Suprapubic skin (tissue), 4 donors: Measurements from ENCODE around the gene GNRHR. TPM values are rescaled to one million over a fixed set of nuclear protein-coding genes. Genes with fewer than 3 reads are reported as not detected.

Experiments used
- DNase-seq, 2 donors: peaks; one replicate each; pipeline ENCODE4 v3.0.0-alpha.2; 2019; ENCODE audit warnings: low spot score in 2 of 2
- H3K27ac ChIP-seq: fragments of 200-600 bp; sonication (generic); one replicate; pipeline ENCODE4 v1.5.1; 2019
- H3K27me3 ChIP-seq: fragments of 200-600 bp; sonication (generic); one replicate; pipeline ENCODE4 v1.5.1; 2019
- H3K36me3 ChIP-seq: fragments of 200-600 bp; sonication (generic); one replicate; pipeline ENCODE4 v1.5.1; 2019
- H3K4me1 ChIP-seq: fragments of 200-600 bp; sonication (generic); one replicate; pipeline ENCODE4 v1.5.1; 2019
- H3K4me3 ChIP-seq: fragments of 200-600 bp; sonication (generic); one replicate; pipeline ENCODE4 v1.5.1; 2019; ENCODE audit warnings: mild to moderate bottlenecking
- H3K9me3 ChIP-seq: fragments of 200-600 bp; sonication (generic); one replicate; pipeline ENCODE4 v1.5.1; 2019
- CTCF ChIP-seq, 2 donors: fragments of 200-600 bp in 1 of 2; fragments of 450-650 bp in 1 of 2; sonication (generic) in 1 of 2; IDR thresholded peaks; one replicate each; pipeline ENCODE4 v1.5.1; 2016 to 2019; ENCODE audit warnings: antibody characterized with exemption in 2 of 2, mild to moderate bottlenecking in 1 of 2, moderate library complexity in 1 of 2
- EP300 ChIP-seq: sonication (generic); formaldehyde crosslinking; IDR thresholded peaks from one replicate; pipeline ENCODE4 v1.6.1; 2017; ENCODE audit warnings: antibody characterized with exemption
- POLR2A ChIP-seq, 2 donors: fragments of 450-650 bp; IDR thresholded peaks; one replicate each; pipeline ENCODE4 v1.6.1; 2017; ENCODE audit warnings: antibody characterized with exemption in 2 of 2, mild to moderate bottlenecking in 2 of 2, moderate library complexity in 2 of 2
- POLR2AphosphoS5 ChIP-seq, 3 donors: sonication (generic); formaldehyde crosslinking; IDR thresholded peaks; one replicate each; pipeline ENCODE4 v1.6.1; 2017; ENCODE audit warnings: antibody characterized with exemption in 3 of 3
- WGBS: methylation state at CpG from one replicate; pipeline ENCODE4 v1.1.5; 2018; 5-methylcytosine and 5-hydroxymethylcytosine counted together
- total RNA-seq, 4 donors: library from RNA; depleted of rRNA; stranded (reverse); fragments of >200 nt; gene quantifications; one replicate each; pipeline ENCODE4 v1.1.0, GENCODE V29; 2016

Gene GNRHR
- total RNA-seq, 4 donors from 2014 or later: not detected

DNA sequence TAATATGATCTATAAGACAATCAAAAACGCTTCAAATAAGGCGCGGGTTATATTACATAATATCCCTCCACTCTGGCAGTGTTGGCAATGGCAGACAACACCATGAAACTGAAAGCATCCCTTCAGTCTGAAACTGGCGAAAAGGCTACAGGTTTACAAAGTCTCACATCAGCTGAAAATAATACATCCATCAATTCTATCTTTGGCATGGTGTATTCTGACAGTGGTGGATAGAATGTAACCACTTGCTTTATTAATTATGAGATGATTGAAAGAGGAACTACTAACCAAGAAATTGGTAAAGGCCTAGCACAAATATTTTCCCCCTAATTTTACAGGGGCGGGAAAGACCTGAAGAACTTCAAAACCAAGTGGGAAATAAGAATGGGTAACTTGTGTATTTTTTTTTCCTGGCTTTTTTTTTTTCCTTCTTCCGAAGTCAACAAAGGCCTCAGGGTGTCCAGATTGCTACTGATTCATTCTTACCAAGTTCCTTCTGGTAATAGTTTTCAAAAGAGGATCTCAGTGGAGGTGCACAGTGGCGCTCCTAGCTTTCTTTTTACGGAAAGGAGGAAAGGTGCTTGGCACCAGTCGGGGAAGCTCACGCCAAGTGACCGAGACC is 54.0 kb downstream of the GNRHR start:
- Histone ChIP-seq H3K27me3 (no peaks in the 10 kb centered on the region), H3K9me3 (no peaks in the 10 kb centered on the region), H3K36me3 (no peaks in the 10 kb centered on the region), H3K27ac (peak overlapping the region; percentile 94), H3K4me3 (peak overlapping the region; percentile 97), H3K4me1 (peaks cover 40% of the 10 kb centered on the region)
- WGBS: 17% methylated on average over 11 of the region's 11 CpGs
- TF ChIP-seq POLR2AphosphoS5 (IDR thresholded peaks at IDR 0.05): no peak
- no peak for TF ChIP-seq CTCF (IDR thresholded peaks at IDR 0.05)
- TF ChIP-seq POLR2A (IDR thresholded peaks at IDR 0.05): no peak
- no peak for TF ChIP-seq EP300
- DNase-seq: no peak

DNA sequence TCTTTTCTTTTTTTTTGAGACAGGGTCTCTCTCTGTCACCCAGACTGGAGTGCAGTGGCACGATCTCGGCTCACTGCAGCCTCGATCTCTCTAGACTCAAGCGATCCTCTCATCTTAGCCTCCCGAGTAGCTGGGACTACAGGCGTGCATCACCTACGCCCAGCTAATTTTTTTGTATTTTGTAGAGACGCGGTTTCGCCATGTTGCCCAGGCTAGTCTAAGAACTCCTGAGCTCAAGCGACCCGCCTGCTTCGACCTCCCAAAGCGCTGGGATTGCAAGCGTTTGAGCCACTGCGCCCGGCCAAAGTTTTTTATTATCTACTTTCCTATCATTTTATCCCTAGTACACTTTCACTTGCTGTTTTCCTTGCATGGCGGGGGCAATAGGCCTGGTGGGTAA is 54.6 kb downstream of the GNRHR start:
- peaks cover 40% of the 10 kb centered on the region for H3K4me1 ChIP-seq
- 92% methylated on average over 18 of the region's 18 CpGs for WGBS
- H3K27ac ChIP-seq: no peak overlapping the region
- H3K36me3 ChIP-seq: no peaks in the 10 kb centered on the region
- DNase-seq: no peak
- no peaks in the 10 kb centered on the region for H3K9me3 ChIP-seq
- H3K4me3 ChIP-seq: peak overlapping the region; percentile 97
- TF ChIP-seq EP300: no peak
- H3K27me3 ChIP-seq: no peaks in the 10 kb centered on the region

DNA sequence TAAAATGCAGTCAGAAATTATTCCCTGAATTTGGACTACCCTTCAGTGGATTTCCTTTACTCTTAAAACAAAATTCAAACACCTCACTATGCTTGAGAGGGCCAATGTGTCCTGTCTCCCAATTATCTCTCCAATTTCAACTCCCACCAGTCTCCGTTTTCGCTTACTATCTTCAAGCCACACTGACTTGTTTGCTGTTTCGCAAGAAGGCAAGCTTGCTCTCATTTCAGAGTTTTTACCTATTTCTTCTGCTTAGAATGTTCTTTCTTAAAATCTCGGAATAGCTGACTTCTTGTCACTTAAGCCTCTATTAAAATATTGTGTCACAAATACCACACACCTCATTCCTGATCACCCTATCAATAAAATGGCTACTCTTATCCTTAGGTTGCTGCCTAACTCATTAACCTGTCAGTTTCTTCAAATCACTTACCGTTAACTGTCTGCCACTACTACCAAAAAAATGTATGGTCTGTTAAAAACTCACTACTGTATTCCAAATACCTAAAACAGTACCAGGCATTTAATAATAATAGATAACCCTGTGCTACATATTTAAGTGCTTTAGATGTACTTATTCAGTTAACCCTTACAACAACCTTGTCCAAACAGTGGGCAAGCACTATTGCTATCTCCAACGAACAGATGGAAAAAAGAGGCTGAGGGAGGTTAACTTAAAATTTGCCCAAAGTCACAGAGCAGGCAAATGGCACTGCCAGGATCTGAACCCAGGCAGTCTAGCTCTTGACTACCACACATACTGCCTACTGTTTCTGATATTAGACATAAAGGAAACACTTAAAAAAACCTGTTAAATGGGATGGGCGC is 56.1 kb downstream of the GNRHR start:
- Histone ChIP-seq H3K4me1 (peaks cover 40% of the 10 kb centered on the region), H3K4me3 (no peak overlapping the region), H3K27me3 (no peaks in the 10 kb centered on the region), H3K9me3 (no peaks in the 10 kb centered on the region), H3K36me3 (peaks cover 4% of the 10 kb centered on the region), H3K27ac (no peak overlapping the region)
- no peak for TF ChIP-seq EP300
- no peak for TF ChIP-seq POLR2AphosphoS5 (IDR thresholded peaks at IDR 0.05)
- no peak for TF ChIP-seq CTCF (IDR thresholded peaks at IDR 0.05)
- no peak for TF ChIP-seq POLR2A (IDR thresholded peaks at IDR 0.05)
- no peak for DNase-seq
- 80% methylated on average over 7 of the region's 7 CpGs for WGBS

DNA sequence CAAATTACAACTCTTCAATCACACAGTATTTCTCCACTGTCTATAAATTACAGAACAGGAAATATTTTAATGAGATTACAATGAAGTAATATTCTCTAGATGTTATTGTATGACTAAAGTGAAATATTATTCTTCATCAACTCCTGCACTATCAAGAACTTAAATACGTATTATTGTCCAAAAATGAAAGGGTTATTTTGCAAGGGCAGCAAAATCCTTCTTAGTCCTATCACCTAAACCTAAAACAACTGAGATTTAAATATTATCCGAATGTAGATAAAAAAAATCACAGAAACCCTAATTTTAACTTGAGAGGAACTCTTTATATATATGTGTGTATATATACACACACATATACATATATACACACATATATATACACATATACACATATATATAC is 58.1 kb downstream of the GNRHR start:
- no peak overlapping the region for H3K27ac ChIP-seq
- H3K27me3 ChIP-seq: no peaks in the 10 kb centered on the region
- peaks cover 22% of the 10 kb centered on the region for H3K36me3 ChIP-seq
- 94% methylated on average over 2 of the region's 2 CpGs for WGBS
- no peak overlapping the region for H3K4me3 ChIP-seq
- H3K4me1 ChIP-seq: peaks cover 27% of the 10 kb centered on the region
- H3K9me3 ChIP-seq: no peaks in the 10 kb centered on the region
- TF ChIP-seq POLR2AphosphoS5 (IDR thresholded peaks at IDR 0.05): no peak
- no peak for DNase-seq

DNA sequence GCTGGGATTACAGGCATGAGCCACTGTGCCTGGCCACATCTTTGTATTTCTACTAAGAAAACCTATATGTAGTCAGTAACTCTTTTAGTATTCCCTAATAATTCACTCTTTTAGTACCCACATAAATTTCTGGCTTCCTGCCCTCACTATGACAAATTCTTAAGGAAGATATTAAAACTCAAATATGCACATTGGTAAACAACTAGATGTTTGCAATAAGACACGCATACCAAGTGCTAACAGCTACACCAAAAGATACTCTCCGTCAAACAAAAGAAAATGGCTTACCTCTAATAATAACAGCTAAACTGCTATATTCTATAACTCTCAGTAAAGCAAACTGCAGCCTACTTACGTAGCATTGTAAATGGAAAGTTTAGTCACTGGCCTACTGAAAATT is 59.5 kb downstream of the GNRHR start:
- H3K4me1 ChIP-seq: peaks cover 18% of the 10 kb centered on the region
- H3K4me3 ChIP-seq: no peak overlapping the region
- no peak for DNase-seq
- H3K9me3 ChIP-seq: no peaks in the 10 kb centered on the region
- no peak overlapping the region for H3K27ac ChIP-seq
- 89% methylated on average over 3 of the region's 3 CpGs for WGBS
- H3K27me3 ChIP-seq: no peaks in the 10 kb centered on the region
- TF ChIP-seq POLR2A (IDR thresholded peaks at IDR 0.05): no peak
- no peak for TF ChIP-seq POLR2AphosphoS5 (IDR thresholded peaks at IDR 0.05)
- TF ChIP-seq EP300: no peak
- peaks cover 22% of the 10 kb centered on the region for H3K36me3 ChIP-seq

- Histone ChIP-seq H3K4me3 (no peak overlapping the region), H3K27me3 (no peaks in the 10 kb centered on the region), H3K27ac (no peak overlapping the region), H3K9me3 (no peaks in the 10 kb centered on the region), H3K36me3 (peaks cover 22% of the 10 kb centered on the region), H3K4me1 (no peaks in the 10 kb centered on the region)
- no peak for TF ChIP-seq POLR2A (IDR thresholded peaks at IDR 0.05)
- TF ChIP-seq CTCF (IDR thresholded peaks at IDR 0.05): no peak
- no peak for DNase-seq
Measured at GRCh38 chr4:67691328-67691727, 62.9 kb downstream of the GNRHR start.

Other genes with a start within 250 kb of the GNRHR start
- 10 to 100 TPM; 17.5 to 67.3 (median 22.7) TPM for gene CENPC, start 208.9 kb downstream of the GNRHR start, total RNA-seq
- gene STAP1, start 195.7 kb downstream of the GNRHR start, total RNA-seq: under 1 TPM in 1 of 4 donors, not detected in 3; 0.55 TPM
- gene UBA6, start 53.2 kb downstream of the GNRHR start, total RNA-seq: 10 to 100 TPM; 49.4 to 81.9 (median 56.3) TPM
- under 1 TPM in 2 of 4 donors, not detected in 2; 0.72 to 0.73 TPM for gene TMPRSS11D, start 129.6 kb upstream of the GNRHR start, total RNA-seq
- gene TMPRSS11A, start 209.1 kb upstream of the GNRHR start, total RNA-seq: not detected